Activated CD4-positive, CD25-positive, alpha-beta regulatory T cell (primary cell): Measurements from ENCODE around the gene ACOT7.
A peak's percentile ranks its signal among the peaks of the same experiment; 100 is the strongest.
"Not testable (repeated sequence)": the region's sequence is repeated elsewhere in the genome, so short reads cannot be mapped to it uniquely, and the experiment has no call there.

Experiments
- DNase-seq, 4 experiments: peaks; one replicate each; lab custom pipeline; 2025; lab: John Stamatoyannopoulos, UW

The ACOT7 gene

GRCh38 chr1:6393400-6394187, at the start of gene ACOT7:
ACOT7 (minus strand) TSS chr1:6393767; CDS start chr1:6393399, 368 bp downstream.
- peak; percentile 88 to 90 (median 89) for DNase-seq

- no peak for DNase-seq
Measured at GRCh38 chr1:6441586-6441985, 48.0 kb upstream of the ACOT7 start.

- DNase-seq: peak; percentile 20 to 59 (median 44)
Measured at GRCh38 chr1:6440198-6441126, 46.9 kb upstream of the ACOT7 start.

GRCh38 chr1:6438047-6438525, 44.5 kb upstream of the ACOT7 start:
- DNase-seq: peak; percentile 37 to 60 (median 45)

- DNase-seq: not testable (repeated sequence)
Measured at GRCh38 chr1:6437012-6437700, 43.6 kb upstream of the ACOT7 start.

GRCh38 chr1:6436277-6436676, 42.7 kb upstream of the ACOT7 start:
- DNase-seq: not testable (repeated sequence)

- DNase-seq: no peak
Measured at GRCh38 chr1:6435547-6435946, 42.0 kb upstream of the ACOT7 start.

- no peak for DNase-seq
Measured at GRCh38 chr1:6435129-6435528, 41.6 kb upstream of the ACOT7 start.

- no peak for DNase-seq
Measured at GRCh38 chr1:6434186-6434585, 40.6 kb upstream of the ACOT7 start.

- not testable (repeated sequence) for DNase-seq
Measured at GRCh38 chr1:6431645-6432579, 38.3 kb upstream of the ACOT7 start.

- DNase-seq: not testable (repeated sequence)
Measured at GRCh38 chr1:6429660-6430411, 36.3 kb upstream of the ACOT7 start.

- DNase-seq: not testable (repeated sequence)
Measured at GRCh38 chr1:6428453-6428852, 34.9 kb upstream of the ACOT7 start.

GRCh38 chr1:6427441-6428390, 34.1 kb upstream of the ACOT7 start:
- no peak for DNase-seq

GRCh38 chr1:6426972-6427350, 33.4 kb upstream of the ACOT7 start:
- no peak for DNase-seq

- DNase-seq: no peak
Measured at GRCh38 chr1:6426277-6426971, 32.9 kb upstream of the ACOT7 start.

- DNase-seq: no peak
Measured at GRCh38 chr1:6425658-6426057, 32.1 kb upstream of the ACOT7 start.

GRCh38 chr1:6424619-6425593, 31.3 kb upstream of the ACOT7 start, which contains the start of gene ESPN:
ESPN (plus strand) TSS chr1:6424776; CDS start chr1:6424956, 180 bp downstream.
- DNase-seq: no peak
